ENCODE results near the gene BRMS1L. TPM values are rescaled to one million over a fixed set of nuclear protein-coding genes. Genes with fewer than 3 reads are reported as not detected.

Gene BRMS1L
- total RNA-seq, 4 donors from 2014 or later, result 1.00 to 4.6 (median 3.7) TPM

Other genes with a start within 250 kb of the BRMS1L start
- gene RALGAPA1, start 17.0 kb upstream of the BRMS1L start, total RNA-seq, result 100 to 1,000 TPM in 3 of 4 donors, 10 to 100 TPM in 1; 84.7 to 122 (median 119) TPM

Measured in transverse colon (tissue), 4 donors.